ENCODE results near the gene ZNF28. TPM values are rescaled to one million over a fixed set of nuclear protein-coding genes. Genes with fewer than 3 reads are reported as not detected.
"Not testable (repeated sequence)": the region's sequence is repeated elsewhere in the genome, so short reads cannot be mapped to it uniquely, and the experiment has no call there.

ZNF28 gene
- total RNA-seq, 1 experiment from 2014 or later = 16.4 TPM

DNA sequence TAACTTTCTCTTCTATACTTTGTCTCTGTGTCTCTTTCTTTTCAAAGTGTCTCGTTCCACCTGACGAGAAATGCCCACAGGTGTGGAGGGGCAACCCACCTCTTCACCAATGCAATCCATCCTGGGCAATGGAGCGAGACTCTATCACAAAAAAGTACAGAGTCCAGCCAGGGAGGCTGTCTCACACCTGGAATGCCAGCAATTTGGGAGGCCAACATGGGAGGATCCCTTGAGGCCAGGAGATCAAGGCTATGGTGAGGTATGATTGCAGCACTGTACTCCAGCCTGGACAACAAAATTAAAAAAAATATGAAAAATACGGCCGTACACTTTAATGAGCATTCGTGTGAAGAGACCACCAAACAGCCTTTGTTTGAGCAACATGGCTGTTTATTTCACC lies 32.0 kb downstream of the ZNF28 start:
- TF ChIP-seq, protein P1, sequence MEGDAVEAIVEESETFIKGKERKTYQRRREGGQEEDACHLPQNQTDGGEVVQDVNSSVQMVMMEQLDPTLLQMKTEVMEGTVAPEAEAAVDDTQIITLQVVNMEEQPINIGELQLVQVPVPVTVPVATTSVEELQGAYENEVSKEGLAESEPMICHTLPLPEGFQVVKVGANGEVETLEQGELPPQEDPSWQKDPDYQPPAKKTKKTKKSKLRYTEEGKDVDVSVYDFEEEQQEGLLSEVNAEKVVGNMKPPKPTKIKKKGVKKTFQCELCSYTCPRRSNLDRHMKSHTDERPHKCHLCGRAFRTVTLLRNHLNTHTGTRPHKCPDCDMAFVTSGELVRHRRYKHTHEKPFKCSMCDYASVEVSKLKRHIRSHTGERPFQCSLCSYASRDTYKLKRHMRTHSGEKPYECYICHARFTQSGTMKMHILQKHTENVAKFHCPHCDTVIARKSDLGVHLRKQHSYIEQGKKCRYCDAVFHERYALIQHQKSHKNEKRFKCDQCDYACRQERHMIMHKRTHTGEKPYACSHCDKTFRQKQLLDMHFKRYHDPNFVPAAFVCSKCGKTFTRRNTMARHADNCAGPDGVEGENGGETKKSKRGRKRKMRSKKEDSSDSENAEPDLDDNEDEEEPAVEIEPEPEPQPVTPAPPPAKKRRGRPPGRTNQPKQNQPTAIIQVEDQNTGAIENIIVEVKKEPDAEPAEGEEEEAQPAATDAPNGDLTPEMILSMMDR (IDR thresholded peaks at IDR 0.05; ENCODE audit: unreplicated experiment) = no peak
- DNase-seq = no peak
- no peak overlapping the region for H3K4me3 Mint-ChIP-seq (ENCODE audit: low read depth, unreplicated experiment)
- H3K4me1 Mint-ChIP-seq (ENCODE audit: low read depth, unreplicated experiment) = peaks cover 12% of the 10 kb centered on the region
- peaks cover 18% of the 10 kb centered on the region for H3K36me3 Mint-ChIP-seq (ENCODE audit: insufficient read depth, unreplicated experiment)
- no peaks in the 10 kb centered on the region for H3K27me3 Mint-ChIP-seq (ENCODE audit: unreplicated experiment)
- peaks cover 34% of the 10 kb centered on the region for H3K9me3 Mint-ChIP-seq (ENCODE audit: low read depth, unreplicated experiment)
- CTCF ChIA-PET = no interaction called here
- no peak overlapping the region for H3K27ac Mint-ChIP-seq (ENCODE audit: unreplicated experiment)
- intact Hi-C loops (cut with micrococcal nuclease; ENCODE audit: unreplicated experiment) = loop anchor here (5.0 kb wide), 1 partner anchor 153 kb away; no protein-coding TSS in a partner anchor
- BruUV-seq (replicated peaks) = no TSS peak

DNA sequence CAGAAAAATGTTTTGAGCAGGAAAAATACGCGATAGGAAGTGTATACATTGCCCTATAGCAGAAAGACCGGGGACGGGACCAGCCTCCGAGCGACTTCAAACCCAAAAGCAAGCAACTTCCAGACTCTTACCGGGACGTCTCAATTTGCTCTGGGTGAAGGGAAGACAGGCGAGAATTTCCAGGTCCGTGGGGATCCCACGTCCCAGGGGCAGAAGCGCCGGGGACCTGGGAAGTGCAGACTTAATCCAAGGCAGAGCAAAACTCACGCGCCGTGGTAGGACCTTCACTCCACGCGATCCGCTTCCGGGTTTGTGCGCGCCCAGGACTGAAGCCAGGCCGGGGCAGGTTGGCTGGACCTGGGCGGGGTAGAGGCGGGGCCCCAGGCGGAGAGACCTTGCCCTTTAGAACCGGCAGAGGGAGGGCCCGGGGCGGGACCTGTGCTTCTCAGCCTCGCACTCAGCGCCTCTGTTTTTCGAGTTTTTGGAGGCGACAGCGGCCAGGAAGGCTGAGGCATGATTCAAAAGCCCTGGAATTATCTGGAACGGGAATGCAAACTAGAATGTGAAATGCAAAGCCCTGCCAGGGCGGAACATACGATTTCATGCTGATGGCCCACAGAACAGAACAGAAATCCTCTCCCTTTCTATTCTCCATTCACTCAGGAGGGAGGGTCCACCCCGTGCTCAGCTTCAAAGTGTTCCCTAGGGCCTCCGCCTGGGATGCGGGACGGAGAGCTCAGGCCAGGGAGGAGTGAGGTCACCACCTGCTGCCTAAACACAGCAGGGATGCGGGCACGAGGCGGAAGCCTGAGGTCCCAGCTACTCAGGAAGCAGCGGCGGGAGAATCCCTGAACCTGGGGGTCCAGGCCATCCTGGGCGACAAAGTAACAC lies 34.7 kb downstream of the ZNF28 start, which contains the start of gene ZNF600:
ZNF600 (minus strand) TSS at position 328 of the 891 bp plus-strand sequence. CDS start 7,903 bp downstream, outside the sequence.
- CTCF ChIA-PET; BruUV-seq (replicated peaks); H3K27me3 Mint-ChIP-seq (ENCODE audit: unreplicated experiment): not testable (repeated sequence)
- peak; percentile 86 for DNase-seq
- Mint-ChIP-seq H3K9me3 (ENCODE audit: low read depth, unreplicated experiment) (peaks cover 24% of the 10 kb centered on the region), H3K27ac (ENCODE audit: unreplicated experiment) (peak within 1 kb of the TSS; percentile 29), H3K4me1 (ENCODE audit: low read depth, unreplicated experiment) (peaks cover 12% of the 10 kb centered on the region), H3K4me3 (ENCODE audit: low read depth, unreplicated experiment) (peak within 1 kb of the TSS; percentile 70), H3K36me3 (ENCODE audit: insufficient read depth, unreplicated experiment) (peaks cover 16% of the 10 kb centered on the region)
- intact Hi-C loops (cut with micrococcal nuclease; ENCODE audit: unreplicated experiment) = loop anchor here (5.0 kb wide), 1 partner anchor 156 kb away; no protein-coding TSS in a partner anchor
- TF ChIP-seq, protein P1 (IDR thresholded peaks at IDR 0.05; ENCODE audit: unreplicated experiment) = peak; percentile 30

- TSS peak; percentile 85 for BruUV-seq (replicated peaks)
- peak overlapping the region; percentile 70 for H3K4me3 Mint-ChIP-seq (ENCODE audit: low read depth, unreplicated experiment)
- peak; percentile 22 for DNase-seq
- no peak overlapping the region for H3K27ac Mint-ChIP-seq (ENCODE audit: unreplicated experiment)
- CTCF ChIA-PET = no interaction called here
- intact Hi-C loops (cut with micrococcal nuclease; ENCODE audit: unreplicated experiment) = loop anchor here (5.0 kb wide), 1 partner anchor 156 kb away; no protein-coding TSS in a partner anchor
- H3K36me3 Mint-ChIP-seq (ENCODE audit: insufficient read depth, unreplicated experiment) = peaks cover 21% of the 10 kb centered on the region
- peaks cover 12% of the 10 kb centered on the region for H3K4me1 Mint-ChIP-seq (ENCODE audit: low read depth, unreplicated experiment)
- TF ChIP-seq, protein P1 (IDR thresholded peaks at IDR 0.05; ENCODE audit: unreplicated experiment) = no peak
- H3K9me3 Mint-ChIP-seq (ENCODE audit: low read depth, unreplicated experiment) = peaks cover 24% of the 10 kb centered on the region
- H3K27me3 Mint-ChIP-seq (ENCODE audit: unreplicated experiment) = no peaks in the 10 kb centered on the region
Observed at GRCh38 chr19:52786078-52786463, 35.4 kb downstream of the ZNF28 start.

GRCh38 chr19:52785506-52785905 lies 35.9 kb downstream of the ZNF28 start:
- Mint-ChIP-seq H3K27me3 (ENCODE audit: unreplicated experiment) (no peaks in the 10 kb centered on the region), H3K9me3 (ENCODE audit: low read depth, unreplicated experiment) (peaks cover 24% of the 10 kb centered on the region), H3K4me1 (ENCODE audit: low read depth, unreplicated experiment) (peaks cover 12% of the 10 kb centered on the region), H3K27ac (ENCODE audit: unreplicated experiment) (no peak overlapping the region), H3K36me3 (ENCODE audit: insufficient read depth, unreplicated experiment) (peaks cover 27% of the 10 kb centered on the region), H3K4me3 (ENCODE audit: low read depth, unreplicated experiment) (peak overlapping the region; percentile 70)
- intact Hi-C loops (cut with micrococcal nuclease; ENCODE audit: unreplicated experiment) = loop anchor here (5.0 kb wide), 1 partner anchor 157 kb away; no protein-coding TSS in a partner anchor
- CTCF ChIA-PET = no interaction called here
- TF ChIP-seq, protein P1 (IDR thresholded peaks at IDR 0.05; ENCODE audit: unreplicated experiment) = no peak
- BruUV-seq (replicated peaks) = no TSS peak
- DNase-seq = no peak

- CTCF ChIA-PET; BruUV-seq (replicated peaks); H3K4me3 Mint-ChIP-seq (ENCODE audit: low read depth, unreplicated experiment); intact Hi-C loops (cut with micrococcal nuclease; ENCODE audit: unreplicated experiment); H3K27ac Mint-ChIP-seq (ENCODE audit: unreplicated experiment); DNase-seq; H3K27me3 Mint-ChIP-seq (ENCODE audit: unreplicated experiment): not testable (repeated sequence)
- Mint-ChIP-seq H3K4me1 (ENCODE audit: low read depth, unreplicated experiment) (peaks cover 12% of the 10 kb centered on the region), H3K36me3 (ENCODE audit: insufficient read depth, unreplicated experiment) (peaks cover 46% of the 10 kb centered on the region), H3K9me3 (ENCODE audit: low read depth, unreplicated experiment) (peaks cover 26% of the 10 kb centered on the region)
Observed at GRCh38 chr19:52782864-52783263, 38.6 kb downstream of the ZNF28 start.
